A673 (cell line): ENCODE results near the gene EHD3.

Source experiments
- EZH2 ChIP-seq: fragments of 200-600 bp; sonication (generic); IDR thresholded peaks from 2 replicates; pipeline ENCODE4 v1.6.1; 2017; ENCODE audit warnings: borderline replicate concordance, low read depth, mild to moderate bottlenecking, mixed read lengths, antibody characterized with exemption, low read length; ENCODE audit not compliant: poor library complexity, severe bottlenecking
- TF ChIP-seq, protein P1 (sequence below): fragments of 300-800, 200-600 bp; sonication (generic); conservative IDR thresholded peaks from 2 replicates; pipeline ENCODE4 v1.5.1; 2017; ENCODE audit warnings: low read depth, mild to moderate bottlenecking, antibody characterized with exemption, low read length, moderate library complexity, mixed read lengths

DNA sequence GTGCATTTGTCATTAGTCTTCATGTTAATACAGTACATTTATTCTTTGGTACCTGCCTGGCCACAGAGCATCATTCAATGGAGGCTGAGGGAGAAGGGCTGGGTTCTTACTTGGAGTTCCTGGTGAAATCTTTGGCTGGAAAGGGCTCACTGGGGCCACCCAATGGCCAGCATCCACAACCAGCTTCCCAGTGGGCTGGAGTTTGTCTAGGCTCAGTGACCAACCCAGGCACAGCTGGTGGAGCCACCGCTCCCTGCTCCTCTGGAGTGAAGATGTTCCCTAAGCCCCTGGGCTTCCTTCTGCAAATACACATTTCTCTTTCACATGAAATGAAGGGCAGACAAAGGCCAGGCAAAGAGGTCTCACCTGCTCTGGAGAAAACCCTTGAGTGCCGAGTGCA, 34.4 kb downstream of the EHD3 start:
- TF ChIP-seq EZH2 = no peak
- TF ChIP-seq, protein P1, sequence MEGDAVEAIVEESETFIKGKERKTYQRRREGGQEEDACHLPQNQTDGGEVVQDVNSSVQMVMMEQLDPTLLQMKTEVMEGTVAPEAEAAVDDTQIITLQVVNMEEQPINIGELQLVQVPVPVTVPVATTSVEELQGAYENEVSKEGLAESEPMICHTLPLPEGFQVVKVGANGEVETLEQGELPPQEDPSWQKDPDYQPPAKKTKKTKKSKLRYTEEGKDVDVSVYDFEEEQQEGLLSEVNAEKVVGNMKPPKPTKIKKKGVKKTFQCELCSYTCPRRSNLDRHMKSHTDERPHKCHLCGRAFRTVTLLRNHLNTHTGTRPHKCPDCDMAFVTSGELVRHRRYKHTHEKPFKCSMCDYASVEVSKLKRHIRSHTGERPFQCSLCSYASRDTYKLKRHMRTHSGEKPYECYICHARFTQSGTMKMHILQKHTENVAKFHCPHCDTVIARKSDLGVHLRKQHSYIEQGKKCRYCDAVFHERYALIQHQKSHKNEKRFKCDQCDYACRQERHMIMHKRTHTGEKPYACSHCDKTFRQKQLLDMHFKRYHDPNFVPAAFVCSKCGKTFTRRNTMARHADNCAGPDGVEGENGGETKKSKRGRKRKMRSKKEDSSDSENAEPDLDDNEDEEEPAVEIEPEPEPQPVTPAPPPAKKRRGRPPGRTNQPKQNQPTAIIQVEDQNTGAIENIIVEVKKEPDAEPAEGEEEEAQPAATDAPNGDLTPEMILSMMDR = no peak
